Measurements from ENCODE around the gene NRP1. TPM values are rescaled to one million over a fixed set of nuclear protein-coding genes. Genes with fewer than 3 reads are reported as not detected.
"Not testable (repeated sequence)": the region's sequence is repeated elsewhere in the genome, so short reads cannot be mapped to it uniquely, and the experiment has no call there.

Gene NRP1
- total RNA-seq, 4 donors from 2014 or later: 20.4 to 29.0 (median 22.1) TPM

DNA sequence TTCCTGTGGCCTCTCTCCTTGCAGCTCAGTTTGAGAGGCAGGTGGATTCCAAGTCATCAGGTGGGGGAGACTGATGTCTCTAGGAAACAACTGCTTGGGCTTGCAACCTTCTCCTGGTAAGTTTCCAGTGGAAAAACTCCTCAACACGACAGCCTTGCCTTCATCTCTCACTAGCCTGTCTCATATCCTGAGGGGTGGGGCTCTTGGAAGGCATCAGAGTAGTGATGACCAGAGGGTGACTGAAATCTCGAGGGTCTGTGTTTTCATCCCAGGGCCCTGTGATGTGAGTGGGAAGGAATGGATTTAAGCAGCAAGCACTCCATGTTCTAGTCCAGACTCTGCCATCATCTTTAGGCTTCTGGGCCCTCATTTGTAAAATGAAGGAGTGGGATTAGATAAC is 107.0 kb downstream of the NRP1 start:
- no peak for ATAC-seq
- no peak for TF ChIP-seq POLR2A (IDR thresholded peaks at IDR 0.05)
- TF ChIP-seq, protein P1, sequence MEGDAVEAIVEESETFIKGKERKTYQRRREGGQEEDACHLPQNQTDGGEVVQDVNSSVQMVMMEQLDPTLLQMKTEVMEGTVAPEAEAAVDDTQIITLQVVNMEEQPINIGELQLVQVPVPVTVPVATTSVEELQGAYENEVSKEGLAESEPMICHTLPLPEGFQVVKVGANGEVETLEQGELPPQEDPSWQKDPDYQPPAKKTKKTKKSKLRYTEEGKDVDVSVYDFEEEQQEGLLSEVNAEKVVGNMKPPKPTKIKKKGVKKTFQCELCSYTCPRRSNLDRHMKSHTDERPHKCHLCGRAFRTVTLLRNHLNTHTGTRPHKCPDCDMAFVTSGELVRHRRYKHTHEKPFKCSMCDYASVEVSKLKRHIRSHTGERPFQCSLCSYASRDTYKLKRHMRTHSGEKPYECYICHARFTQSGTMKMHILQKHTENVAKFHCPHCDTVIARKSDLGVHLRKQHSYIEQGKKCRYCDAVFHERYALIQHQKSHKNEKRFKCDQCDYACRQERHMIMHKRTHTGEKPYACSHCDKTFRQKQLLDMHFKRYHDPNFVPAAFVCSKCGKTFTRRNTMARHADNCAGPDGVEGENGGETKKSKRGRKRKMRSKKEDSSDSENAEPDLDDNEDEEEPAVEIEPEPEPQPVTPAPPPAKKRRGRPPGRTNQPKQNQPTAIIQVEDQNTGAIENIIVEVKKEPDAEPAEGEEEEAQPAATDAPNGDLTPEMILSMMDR (IDR thresholded peaks at IDR 0.05 in 4 of 5, conservative IDR thresholded peaks at IDR 0.05 in 1 of 5): no peak
- peaks cover 0 to 10% of the 10 kb centered on the region in 2 donors for H3K4me1 ChIP-seq
- H3K36me3 ChIP-seq: peaks cover 0 to 12% of the 10 kb centered on the region in 2 donors
- in situ Hi-C loops (cut with MboI; ENCODE audit: low sequenced_read_pairs in 4 of 4): no loop called here
- no peak overlapping the region for H3K4me3 ChIP-seq
- H3K27ac ChIP-seq: peak overlapping the region in 3 of 4 donors; percentile 6 to 45 (median 17)
- no peaks in the 10 kb centered on the region for H3K27me3 ChIP-seq
- H3K9me3 ChIP-seq: no peaks in the 10 kb centered on the region
- no peak for DNase-seq
- intact Hi-C loops (cut with DNase I; ENCODE audit: low total_unique reads): no loop called here

DNA sequence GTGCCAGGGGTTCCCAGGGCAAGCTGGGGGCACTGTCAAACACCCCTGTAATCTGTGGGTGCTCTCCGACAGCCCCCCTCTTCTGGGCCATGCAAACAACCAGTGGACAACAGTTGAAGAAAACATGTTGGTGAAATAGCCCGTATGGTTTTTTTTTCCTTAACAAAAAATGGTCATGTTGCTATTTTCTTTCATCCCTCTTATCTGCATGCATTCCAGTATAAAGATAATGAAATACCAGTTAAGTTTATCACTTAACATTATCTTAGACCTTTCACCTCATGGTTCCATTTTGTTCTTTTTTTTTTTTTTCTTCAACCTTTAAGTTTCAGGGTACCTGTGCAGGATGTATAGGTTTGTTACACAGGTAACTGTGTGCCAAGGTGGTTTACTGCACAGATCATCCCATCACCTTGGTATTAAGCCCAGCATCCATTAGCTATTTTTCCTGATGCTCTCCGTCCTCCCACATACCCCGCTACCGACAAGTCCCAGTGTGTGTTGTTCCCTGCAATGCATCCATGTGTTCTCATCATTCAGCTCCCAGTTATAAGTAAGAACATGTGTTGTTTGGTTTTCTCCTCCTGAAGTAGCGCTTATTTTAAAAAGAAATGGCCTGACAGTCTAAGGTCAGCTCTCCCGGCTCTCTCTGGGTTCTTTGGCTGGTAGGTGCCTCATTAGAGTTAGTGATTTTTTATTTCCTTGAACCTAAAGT is 110.1 kb downstream of the NRP1 start:
- Histone ChIP-seq H3K9me3 (no peaks in the 10 kb centered on the region), H3K27ac (peak overlapping the region in 1 of 4 donors; percentile 15), H3K4me3 (no peak overlapping the region), H3K27me3 (no peaks in the 10 kb centered on the region), H3K4me1 (peaks cover 0 to 15% of the 10 kb centered on the region in 2 donors), H3K36me3 (peaks cover 0 to 20% of the 10 kb centered on the region in 2 donors)
- intact Hi-C loops (cut with DNase I; ENCODE audit: low total_unique reads) (no loop called here), in situ Hi-C loops (cut with MboI; ENCODE audit: low sequenced_read_pairs in 4 of 4) (loop anchor here in 1 of 4 donors (25.0 kb wide), 1 partner anchor 88 kb away; no protein-coding TSS in a partner anchor)
- TF ChIP-seq, protein P1 (IDR thresholded peaks at IDR 0.05 in 4 of 5, conservative IDR thresholded peaks at IDR 0.05 in 1 of 5): no peak
- no peak for TF ChIP-seq POLR2A (IDR thresholded peaks at IDR 0.05)
- DNase-seq (no peak), ATAC-seq (no peak)

DNA sequence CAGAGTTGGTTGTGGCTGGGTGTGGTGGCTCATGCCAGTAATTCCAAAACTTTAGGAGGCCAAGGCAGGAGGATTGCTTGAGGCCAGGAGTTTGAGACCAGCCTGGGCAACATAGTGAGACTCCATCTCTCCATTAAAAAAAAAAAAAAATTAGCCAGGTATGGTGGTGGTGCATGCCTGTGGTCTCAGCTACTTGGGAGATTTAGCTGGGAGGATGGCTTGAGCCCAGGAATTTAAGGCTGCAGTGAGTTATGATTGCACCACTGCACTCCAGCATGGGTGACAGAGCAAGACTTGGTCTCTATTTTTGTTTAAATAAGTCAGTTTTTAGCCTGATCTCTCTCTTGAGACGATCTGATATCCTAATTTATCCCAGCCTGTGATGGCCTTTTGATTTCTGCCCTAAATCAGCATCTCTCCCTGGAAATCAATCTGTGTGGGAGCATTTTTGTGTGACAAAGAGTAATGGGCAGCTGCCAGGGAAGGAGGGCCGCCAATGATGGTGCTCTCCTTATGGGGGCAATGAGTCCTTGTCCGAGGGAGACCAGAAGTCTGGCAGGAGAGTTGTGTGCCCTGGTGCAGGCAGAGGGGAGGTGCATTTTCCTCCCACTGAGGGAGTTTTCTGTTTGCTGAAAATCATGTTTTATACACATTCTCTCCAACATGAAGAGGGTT is 111.0 kb downstream of the NRP1 start:
- peaks cover 0 to 9% of the 10 kb centered on the region in 2 donors for H3K4me1 ChIP-seq
- ATAC-seq: no peak

DNA sequence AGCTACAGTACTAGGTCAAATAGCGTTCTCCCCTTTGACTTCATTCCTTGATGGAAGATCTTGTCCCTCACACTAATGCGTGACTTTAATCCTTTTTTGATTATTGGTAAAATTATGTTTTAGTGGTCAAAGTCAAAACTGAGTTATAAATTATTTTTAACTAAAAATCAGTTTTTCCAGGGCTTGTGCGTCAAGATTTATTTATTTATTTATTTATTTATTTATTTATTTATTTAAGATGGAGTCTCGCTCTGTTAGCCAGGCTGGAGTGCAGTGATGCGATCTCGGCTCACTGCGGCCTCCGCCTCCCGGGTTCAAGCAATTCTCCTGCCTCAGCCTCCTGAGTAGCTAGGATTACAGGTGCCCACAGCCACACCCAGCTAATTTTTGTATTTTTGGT is 112.2 kb downstream of the NRP1 start:
- H3K9me3 ChIP-seq; DNase-seq; H3K27ac ChIP-seq; H3K4me1 ChIP-seq; intact Hi-C loops (cut with DNase I; ENCODE audit: low total_unique reads); H3K4me3 ChIP-seq; H3K27me3 ChIP-seq; ATAC-seq: not testable (repeated sequence)
- in situ Hi-C loops (cut with MboI; ENCODE audit: low sequenced_read_pairs in 4 of 4): loop anchor here in 1 of 4 donors (25.0 kb wide), 1 partner anchor 90 kb away; no protein-coding TSS in a partner anchor
- peaks cover 0 to 20% of the 10 kb centered on the region in 2 donors for H3K36me3 ChIP-seq

More for the DNA sequence above, 111.0 kb downstream of the NRP1 start:
- intact Hi-C loops (cut with DNase I; ENCODE audit: low total_unique reads): no loop called here
- TF ChIP-seq POLR2A (IDR thresholded peaks at IDR 0.05): no peak
- TF ChIP-seq, protein P1 (IDR thresholded peaks at IDR 0.05 in 4 of 5, conservative IDR thresholded peaks at IDR 0.05 in 1 of 5): no peak
- peak overlapping the region in 2 of 4 donors; percentile 8 to 15 for H3K27ac ChIP-seq
- H3K4me3 ChIP-seq: no peak overlapping the region
- no peaks in the 10 kb centered on the region for H3K9me3 ChIP-seq
- H3K36me3 ChIP-seq: peaks cover 0 to 20% of the 10 kb centered on the region in 2 donors
- DNase-seq: no peak
- in situ Hi-C loops (cut with MboI; ENCODE audit: low sequenced_read_pairs in 4 of 4): loop anchor here in 1 of 4 donors (25.0 kb wide), 1 partner anchor 89 kb away; no protein-coding TSS in a partner anchor
- no peaks in the 10 kb centered on the region for H3K27me3 ChIP-seq

DNA sequence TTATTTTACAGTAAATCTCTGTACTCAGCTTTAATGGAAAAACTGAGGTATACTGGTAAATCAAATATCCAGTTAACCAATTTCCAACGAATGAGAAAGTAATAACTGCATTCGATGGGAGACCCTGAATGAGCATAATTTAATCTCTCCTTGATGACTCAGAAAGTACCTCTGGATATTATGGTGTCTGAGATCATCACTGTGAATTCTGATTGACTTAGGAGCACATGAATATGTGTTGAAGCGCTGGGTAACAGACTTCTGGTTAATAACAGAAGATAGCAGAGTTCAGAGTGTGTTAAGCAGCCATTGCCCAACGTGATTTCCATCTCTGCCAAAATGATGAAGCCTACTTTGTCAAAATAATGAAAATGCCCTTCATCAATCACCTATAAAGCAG is 116.6 kb downstream of the NRP1 start:
- TF ChIP-seq, protein P1 (IDR thresholded peaks at IDR 0.05 in 4 of 5, conservative IDR thresholded peaks at IDR 0.05 in 1 of 5): no peak
- no peak for TF ChIP-seq POLR2A (IDR thresholded peaks at IDR 0.05)
- Histone ChIP-seq H3K4me1 (peaks cover 0 to 14% of the 10 kb centered on the region in 2 donors), H3K27ac (peak overlapping the region in 2 of 4 donors; percentile 10 to 35), H3K4me3 (no peak overlapping the region), H3K36me3 (peaks cover 0 to 24% of the 10 kb centered on the region in 2 donors), H3K9me3 (no peaks in the 10 kb centered on the region), H3K27me3 (no peaks in the 10 kb centered on the region)
- no peak for ATAC-seq
- in situ Hi-C loops (cut with MboI; ENCODE audit: low sequenced_read_pairs in 4 of 4) (loop anchor here in 1 of 4 donors (25.0 kb wide), 1 partner anchor 94 kb away; no protein-coding TSS in a partner anchor), intact Hi-C loops (cut with DNase I; ENCODE audit: low total_unique reads) (no loop called here)
- no peak for DNase-seq
